Fibroblast of skin of right quadriceps (primary cell): ENCODE results near the gene EPB41L3.
A peak's percentile ranks its signal among the peaks of the same experiment; 100 is the strongest.
"Not testable (repeated sequence)": the region's sequence is repeated elsewhere in the genome, so short reads cannot be mapped to it uniquely, and the experiment has no call there.

ENCODE experiments used
- DNase-seq: peaks from one replicate; pipeline ENCODE4 v3.0.0-alpha.2; 2013

The EPB41L3 gene

DNA sequence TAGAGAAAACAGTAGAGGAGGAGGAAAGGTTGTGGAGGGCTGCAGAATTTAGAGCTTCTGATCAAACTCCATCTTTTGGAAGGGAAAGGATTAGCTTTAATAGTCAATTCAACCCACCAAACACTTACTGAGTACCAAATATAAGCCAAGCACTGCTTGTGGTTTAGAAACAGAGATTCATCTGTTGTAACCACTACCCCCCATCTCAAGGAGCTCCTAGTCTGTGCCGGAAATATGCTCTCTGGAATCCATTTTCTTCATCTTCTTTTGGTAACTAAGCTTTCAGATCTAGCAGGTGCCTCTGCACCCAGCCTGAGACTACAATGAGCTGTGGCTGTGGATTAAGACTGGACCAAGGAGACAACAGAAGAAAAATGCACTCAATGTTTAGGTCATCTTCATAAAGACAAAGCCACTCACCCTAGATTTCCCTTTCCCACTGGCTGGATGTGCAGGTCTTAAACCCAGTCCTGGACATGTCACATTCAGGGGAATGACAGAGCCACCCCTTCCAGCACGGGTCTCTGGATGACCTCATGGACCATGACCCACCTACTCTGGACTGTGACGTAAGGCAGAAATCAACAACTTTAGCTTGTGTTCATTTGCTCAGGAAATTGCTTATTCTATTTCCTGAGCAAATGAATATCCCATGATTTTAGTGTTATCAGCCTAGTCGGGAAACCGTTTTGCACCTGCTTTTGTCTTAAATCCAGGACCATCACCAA lies 52.9 kb downstream of the EPB41L3 start:
- DNase-seq, result no peak

DNA sequence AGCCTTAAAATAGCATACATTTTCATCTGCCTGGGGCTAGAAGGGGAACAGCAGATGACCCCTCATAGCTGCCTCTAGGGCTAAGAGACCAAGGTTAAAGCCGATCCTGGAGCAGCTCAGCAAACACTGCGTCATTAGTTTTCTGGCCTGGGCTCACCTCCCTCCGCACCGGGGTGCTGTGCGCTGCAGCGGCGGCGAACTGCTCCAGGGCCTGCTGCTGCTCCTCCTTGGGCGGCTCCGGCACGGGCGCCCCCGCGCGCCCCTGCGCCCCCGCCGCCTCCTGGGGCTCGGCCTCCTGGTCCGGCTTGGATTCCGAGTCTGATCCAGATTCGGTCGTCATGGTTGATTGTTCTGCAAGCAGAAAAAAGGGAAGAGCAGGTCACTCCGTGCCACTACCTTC lies 55.0 kb downstream of the EPB41L3 start:
- DNase-seq, result no peak

DNA sequence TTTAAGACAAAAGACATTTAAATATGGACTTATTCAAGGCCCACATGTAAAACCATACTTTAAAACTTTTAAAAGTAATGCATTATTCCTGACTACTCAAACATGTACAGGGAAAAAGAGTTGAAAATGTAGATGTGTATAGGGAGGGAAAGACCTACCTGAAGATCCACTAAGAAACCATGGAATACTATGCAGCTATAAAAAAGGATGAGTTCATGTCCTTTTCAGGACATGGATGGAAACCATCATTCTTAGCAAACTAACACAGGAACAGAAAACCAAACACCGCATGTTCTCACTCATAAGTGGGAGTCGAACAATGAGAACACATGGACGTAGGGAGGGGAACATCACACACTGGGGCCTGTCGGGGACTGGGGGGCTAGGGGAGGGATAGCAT lies 55.8 kb downstream of the EPB41L3 start:
- DNase-seq, result not testable (repeated sequence)

- no peak for DNase-seq
Observed at GRCh38 chr18:5484526-5484925, 59.3 kb downstream of the EPB41L3 start.

DNA sequence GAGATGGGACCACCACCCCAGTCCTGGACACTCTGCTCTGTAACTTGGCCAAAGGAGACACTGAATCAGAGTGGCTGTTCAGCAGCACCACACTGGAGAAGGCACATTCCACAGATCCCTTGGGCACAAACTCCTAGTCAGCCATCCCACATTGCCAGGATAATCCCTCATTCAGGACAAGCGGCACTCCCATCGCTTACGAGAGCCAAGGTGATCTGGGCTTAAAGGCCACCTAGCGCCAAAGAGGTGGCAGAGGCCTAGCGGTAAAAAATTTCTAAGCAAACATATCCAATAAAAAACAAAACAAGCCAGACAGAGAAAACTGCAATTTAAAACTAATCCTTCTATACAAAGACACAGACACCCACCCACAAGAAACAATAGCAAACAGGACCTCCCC lies 62.2 kb downstream of the EPB41L3 start:
- DNase-seq, result no peak

DNA sequence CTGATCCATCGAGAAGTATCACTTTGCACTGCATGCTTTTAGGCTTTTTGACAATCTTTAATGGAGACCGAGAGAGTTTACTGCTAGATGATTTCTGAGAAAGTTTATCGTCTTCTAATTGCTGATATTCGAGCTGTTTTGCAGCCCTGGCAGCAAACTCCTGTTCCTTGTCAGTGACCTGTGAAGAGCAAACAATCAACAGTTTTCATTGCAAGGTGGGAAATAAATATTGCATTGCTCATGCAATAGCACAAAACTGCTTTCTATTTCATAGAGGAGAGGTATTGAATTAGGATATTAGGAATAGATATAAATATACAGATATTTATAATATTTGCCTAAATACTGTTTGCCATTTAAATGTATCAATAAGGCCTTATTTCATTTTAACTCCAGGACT lies 65.5 kb downstream of the EPB41L3 start:
- DNase-seq, result no peak

DNA sequence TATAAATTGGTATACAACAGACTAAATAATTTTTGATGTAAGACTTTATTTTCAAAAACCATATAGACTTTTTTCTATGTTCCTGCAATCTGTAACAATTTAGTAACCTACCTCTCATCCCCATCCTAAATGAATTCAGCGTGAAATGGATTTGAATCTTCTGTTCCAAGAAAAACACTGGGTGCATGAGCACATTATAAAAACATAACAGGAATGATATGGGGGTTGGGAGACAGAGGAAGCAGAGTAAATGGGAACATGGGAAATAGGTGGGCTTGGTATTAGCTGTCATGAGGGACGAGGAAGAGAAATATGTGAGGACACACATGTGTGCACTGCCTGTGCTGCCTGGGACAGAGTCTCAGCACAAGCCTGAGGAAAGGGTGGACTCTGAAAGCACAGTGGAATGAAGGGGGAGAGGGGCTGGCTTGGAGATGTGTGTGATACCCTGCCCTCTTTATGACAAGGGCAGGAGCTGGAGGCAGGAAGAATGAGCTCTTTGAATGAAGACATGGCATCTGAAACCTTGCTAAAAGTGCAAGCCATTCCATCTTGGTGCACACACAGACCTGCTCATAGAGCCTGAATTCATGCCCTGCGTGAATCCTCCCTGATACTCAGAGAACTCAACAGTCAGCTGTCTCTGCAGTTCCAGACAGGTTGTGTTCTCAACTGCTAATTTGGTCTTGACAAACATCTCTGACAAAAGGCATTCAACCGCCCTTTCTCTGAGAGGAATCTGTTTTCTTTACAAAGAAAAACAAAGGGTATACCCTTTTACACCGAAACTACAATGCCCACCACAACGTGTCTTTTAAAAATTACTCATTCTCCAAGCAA lies 66.6 kb downstream of the EPB41L3 start:
- no peak for DNase-seq

DNA sequence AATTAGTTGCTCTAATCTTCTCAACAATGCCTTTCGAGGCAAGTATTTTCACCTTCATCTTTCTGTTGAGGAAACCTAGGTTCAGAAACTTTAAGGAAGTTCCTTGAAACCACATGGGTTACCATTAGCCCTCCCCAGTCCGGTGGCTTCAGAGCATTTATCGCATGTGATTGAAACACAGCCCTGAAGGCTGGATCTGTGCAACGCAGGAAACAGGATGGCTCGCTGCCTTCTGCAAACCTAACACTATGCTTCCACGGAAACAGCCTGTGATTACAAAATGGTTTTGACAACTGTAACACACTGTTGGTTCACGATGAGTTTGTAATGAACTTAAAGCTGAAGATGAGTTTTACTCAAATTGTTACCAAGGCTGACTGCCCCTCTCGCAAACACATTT lies 68.5 kb downstream of the EPB41L3 start:
- no peak for DNase-seq

DNA sequence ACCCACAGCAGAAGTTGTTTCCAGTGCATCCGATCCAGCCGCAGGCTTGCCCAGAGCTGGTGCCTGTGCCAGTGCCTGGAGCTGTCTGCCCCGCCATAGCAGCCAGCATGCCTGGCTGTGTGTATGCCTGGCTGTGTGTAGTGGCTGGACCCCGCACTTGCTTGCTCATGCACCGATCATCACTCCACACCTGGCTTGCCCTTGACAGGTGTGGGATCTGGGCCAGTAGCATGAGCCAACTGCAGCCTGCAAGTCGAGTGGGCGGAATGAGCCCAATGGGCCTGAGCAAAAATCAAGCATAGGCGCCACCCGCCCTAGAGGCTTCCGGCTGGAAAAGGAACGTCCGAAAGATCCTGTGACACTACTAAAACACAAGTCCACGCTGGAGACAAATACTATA lies 74.5 kb downstream of the EPB41L3 start:
- DNase-seq, result no peak

- DNase-seq, result no peak
Observed at GRCh38 chr18:5468394-5468793, 75.4 kb downstream of the EPB41L3 start.

DNA sequence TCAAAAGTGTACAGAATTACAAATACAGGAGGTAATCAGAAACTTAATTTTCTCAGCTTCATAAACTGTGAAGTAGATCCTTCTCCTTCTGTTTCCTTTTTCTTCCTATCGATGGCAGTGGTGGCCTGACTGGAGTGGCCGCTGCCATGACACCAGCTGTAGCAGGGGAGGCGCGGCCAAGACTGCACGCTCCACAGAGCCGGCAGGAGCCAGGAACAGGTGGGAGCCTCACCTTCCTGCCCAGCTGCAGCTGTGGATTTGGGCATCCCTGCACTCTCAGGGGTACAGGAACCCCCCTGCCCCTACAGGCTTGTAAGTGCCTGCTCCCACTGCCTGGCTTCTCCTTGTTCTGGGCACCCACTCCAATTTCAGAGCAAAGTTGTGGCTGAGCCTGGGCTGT lies 76.1 kb downstream of the EPB41L3 start:
- no peak for DNase-seq

DNA sequence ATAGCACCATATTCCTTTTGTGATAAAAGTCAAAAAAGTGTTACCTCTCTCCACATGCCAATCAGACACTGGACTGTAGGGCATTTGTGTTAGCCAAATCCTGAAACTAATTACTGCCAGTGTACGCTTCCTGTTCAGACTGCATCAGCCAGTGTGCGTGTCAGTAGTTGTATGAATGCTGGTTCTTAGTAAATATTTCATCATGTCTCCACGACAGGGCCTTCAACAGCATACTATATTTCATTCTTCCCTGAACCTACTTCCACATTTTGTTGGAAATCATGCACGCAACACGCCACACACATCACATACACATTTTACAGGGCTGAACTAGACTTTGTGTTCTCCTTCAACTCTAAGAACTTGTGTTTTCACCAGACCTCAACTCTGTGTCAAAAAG lies 77.5 kb downstream of the EPB41L3 start:
- DNase-seq, result no peak

GRCh38 chr18:5464251-5464650 lies 79.5 kb downstream of the EPB41L3 start:
- DNase-seq, result no peak

DNA sequence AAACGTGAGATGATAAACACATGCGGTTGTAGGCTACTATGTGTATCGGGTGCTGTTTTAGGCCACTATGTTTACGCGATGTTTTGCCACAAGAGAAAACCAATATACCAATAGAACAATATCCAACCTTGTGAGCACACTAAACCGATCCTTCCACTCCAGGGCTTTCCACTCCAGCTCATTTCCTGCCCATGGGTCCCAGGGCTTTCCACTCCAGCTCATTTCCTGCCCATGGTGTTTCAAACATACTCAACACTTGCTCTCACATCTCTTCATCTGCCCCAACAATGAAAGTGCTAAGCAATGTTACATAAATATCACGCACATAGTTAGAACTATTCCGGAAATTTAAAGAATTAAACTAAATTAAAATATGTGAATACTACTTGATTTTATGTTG lies 80.0 kb downstream of the EPB41L3 start:
- DNase-seq, result no peak

DNA sequence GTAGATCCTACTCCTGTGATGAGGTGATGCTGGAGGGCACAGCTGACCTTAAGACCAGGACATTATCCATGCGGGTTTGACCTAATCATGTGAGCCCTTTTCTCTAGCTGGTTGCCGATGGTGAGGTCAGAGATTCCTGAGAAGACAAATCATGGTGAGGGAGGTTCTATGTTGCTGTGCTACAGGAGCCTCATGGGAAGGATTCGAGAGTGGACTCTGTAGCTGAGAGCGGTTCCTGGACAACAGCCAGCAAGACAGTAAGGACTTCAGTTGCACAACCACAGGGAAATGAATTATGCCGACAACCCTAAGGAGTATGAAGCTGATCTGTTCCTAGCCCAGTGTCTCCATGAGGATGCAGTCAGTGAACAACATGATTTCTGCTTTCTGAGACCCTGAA lies 80.4 kb downstream of the EPB41L3 start:
- peak; percentile 85 for DNase-seq

- no peak for DNase-seq
Observed at GRCh38 chr18:5462227-5462626, 81.6 kb downstream of the EPB41L3 start.

- peak; percentile 51 for DNase-seq
Observed at GRCh38 chr18:5461041-5461440, 82.8 kb downstream of the EPB41L3 start.

GRCh38 chr18:5457462-5457957 lies 86.3 kb downstream of the EPB41L3 start:
- DNase-seq, result no peak

- peak; percentile 48 for DNase-seq
Observed at GRCh38 chr18:5456577-5457461, 87.0 kb downstream of the EPB41L3 start.

- peak; percentile 73 for DNase-seq
Observed at GRCh38 chr18:5455674-5456073, 88.1 kb downstream of the EPB41L3 start.

GRCh38 chr18:5452943-5453443 lies 90.8 kb downstream of the EPB41L3 start:
- no peak for DNase-seq

GRCh38 chr18:5451871-5452270 lies 91.9 kb downstream of the EPB41L3 start:
- no peak for DNase-seq

DNA sequence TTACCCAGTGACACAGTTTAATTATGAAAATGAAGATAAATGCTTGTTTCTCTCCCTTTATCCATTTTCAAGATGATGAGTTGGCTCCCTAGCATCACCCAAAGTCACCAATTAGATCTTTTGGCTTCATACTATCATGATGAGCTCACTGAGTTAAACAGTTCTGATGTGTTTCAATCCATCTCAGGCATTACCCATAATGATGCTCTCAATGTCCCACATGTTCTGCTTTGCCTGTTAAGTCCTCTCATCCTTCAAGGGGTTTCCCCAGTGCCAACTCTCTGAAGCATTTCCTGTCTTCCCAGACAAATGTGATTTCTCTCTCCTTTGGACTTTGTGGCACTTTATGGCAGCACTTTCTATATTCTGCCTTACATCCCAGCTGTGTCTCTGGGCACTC lies 92.6 kb downstream of the EPB41L3 start:
- DNase-seq, result no peak
